Stimulated activated CD8-positive, alpha-beta memory T cell treated with anti-CD3 and anti-CD28 coated beads, Interleukin-4, amount 100 ng/mL, for 1 hour (primary cell): ENCODE results near the gene TFRC.
"Not testable (repeated sequence)": the region's sequence is repeated elsewhere in the genome, so short reads cannot be mapped to it uniquely, and the experiment has no call there.

Experiments used
- DNase-seq, 2 donors: peaks; one replicate each; pipeline ENCODE4 v3.0.0-alpha.2; 2020; ENCODE audit warnings: low read depth in 2 of 2, low spot score in 1 of 2

Gene TFRC

DNA sequence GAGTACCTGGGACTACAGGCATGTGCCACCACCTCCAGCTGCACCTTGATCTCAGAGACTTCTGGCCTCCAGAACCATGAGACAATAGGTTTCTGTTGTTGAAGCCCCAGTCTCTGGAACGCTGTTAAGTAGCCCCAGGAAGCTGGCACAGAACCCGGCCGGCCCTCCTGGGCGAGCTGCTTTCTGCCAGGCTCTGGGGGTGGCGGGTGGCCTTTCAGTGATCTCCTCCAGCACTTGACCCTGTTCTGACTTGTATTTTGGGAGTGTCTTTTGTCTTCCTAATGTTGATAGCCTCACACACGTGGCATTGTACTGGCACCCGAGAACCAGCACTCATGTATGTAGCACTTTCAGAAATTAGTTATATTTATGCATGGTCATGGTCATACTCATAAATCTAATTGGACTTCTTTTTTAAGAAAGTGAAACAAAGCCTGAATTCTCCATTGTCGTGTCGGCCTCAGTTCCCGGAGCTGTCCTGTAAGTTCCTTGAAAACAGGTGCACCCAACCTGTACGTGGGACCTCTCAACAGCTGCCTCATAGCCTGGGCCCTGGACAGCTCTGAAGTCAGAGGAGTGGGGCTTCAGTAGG lies 74.0 kb downstream of the TFRC start:
- no peak for DNase-seq

DNA sequence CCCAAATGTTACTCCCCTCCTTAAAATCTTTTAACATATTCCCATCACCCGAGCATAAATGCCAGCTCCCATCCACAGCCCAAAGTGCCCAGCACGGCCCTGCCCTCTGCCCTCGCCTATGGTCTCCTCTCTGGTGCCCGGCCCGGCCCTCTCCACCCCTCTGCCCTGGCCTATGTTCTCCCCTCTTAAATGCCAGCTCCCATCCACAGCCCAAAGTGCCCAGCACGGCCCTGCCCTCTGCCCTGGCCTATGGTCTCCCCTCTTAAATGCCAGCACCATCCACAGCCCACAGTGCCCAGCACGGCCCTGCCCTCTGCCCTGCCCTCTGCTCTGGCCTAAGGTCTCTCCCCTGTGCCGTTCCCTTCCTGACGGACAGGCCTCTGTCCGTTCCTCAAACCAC lies 76.6 kb downstream of the TFRC start:
- DNase-seq: not testable (repeated sequence)

- not testable (repeated sequence) for DNase-seq
Observed at GRCh38 chr3:196004359-196005052, 77.4 kb downstream of the TFRC start.

GRCh38 chr3:196003611-196004010 lies 78.3 kb downstream of the TFRC start:
- DNase-seq: no peak

DNA sequence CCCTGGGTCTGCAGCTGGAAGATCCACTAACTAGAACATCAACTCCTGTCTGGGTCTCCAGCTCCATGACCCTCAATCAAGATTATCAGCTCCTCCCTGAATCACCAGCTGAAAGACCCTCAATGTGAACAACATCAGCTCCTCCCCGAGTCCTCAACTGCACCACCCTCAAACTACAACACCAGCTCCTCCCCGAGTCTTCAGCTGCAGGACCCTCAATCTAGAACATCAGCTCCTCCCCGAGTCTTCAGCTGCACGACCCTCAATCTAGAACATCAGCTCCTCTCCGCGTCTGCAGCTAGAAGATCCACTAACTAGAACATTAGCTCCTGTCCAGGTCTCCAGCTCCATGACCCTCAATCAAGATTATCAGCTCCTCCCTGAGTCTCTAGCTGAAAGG lies 79.2 kb downstream of the TFRC start:
- not testable (repeated sequence) for DNase-seq

GRCh38 chr3:196001240-196001639 lies 80.7 kb downstream of the TFRC start:
- DNase-seq: not testable (repeated sequence)

- DNase-seq: not testable (repeated sequence)
Observed at GRCh38 chr3:196000360-196000950, 81.4 kb downstream of the TFRC start.

- no peak for DNase-seq
Observed at GRCh38 chr3:195999896-196000295, 82.0 kb downstream of the TFRC start.
